ENCODE results near the gene KCNQ1. TPM values are rescaled to one million over a fixed set of nuclear protein-coding genes. Genes with fewer than 3 reads are reported as not detected.

KCNQ1 gene
- total RNA-seq, 6 donors from 2014 or later: 18.0 to 45.4 (median 32.7) TPM

- Histone ChIP-seq H3K4me1 (peaks cover 6 to 10% (median 9%) of the 10 kb centered on the region in 4 donors), H3K9me3 (no peaks in the 10 kb centered on the region), H3K36me3 (no peaks in the 10 kb centered on the region), H3K27ac (no peak overlapping the region), H3K4me3 (no peak overlapping the region), H3K27me3 (no peaks in the 10 kb centered on the region)
- ATAC-seq (ENCODE audit: low FRiP score in 2 of 2): no peak
- TF ChIP-seq EP300 (IDR thresholded peaks at IDR 0.05) (no peak), POLR2AphosphoS5 (IDR thresholded peaks at IDR 0.05) (no peak), POLR2A (IDR thresholded peaks at IDR 0.05) (no peak)
- TF ChIP-seq, protein P1, sequence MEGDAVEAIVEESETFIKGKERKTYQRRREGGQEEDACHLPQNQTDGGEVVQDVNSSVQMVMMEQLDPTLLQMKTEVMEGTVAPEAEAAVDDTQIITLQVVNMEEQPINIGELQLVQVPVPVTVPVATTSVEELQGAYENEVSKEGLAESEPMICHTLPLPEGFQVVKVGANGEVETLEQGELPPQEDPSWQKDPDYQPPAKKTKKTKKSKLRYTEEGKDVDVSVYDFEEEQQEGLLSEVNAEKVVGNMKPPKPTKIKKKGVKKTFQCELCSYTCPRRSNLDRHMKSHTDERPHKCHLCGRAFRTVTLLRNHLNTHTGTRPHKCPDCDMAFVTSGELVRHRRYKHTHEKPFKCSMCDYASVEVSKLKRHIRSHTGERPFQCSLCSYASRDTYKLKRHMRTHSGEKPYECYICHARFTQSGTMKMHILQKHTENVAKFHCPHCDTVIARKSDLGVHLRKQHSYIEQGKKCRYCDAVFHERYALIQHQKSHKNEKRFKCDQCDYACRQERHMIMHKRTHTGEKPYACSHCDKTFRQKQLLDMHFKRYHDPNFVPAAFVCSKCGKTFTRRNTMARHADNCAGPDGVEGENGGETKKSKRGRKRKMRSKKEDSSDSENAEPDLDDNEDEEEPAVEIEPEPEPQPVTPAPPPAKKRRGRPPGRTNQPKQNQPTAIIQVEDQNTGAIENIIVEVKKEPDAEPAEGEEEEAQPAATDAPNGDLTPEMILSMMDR (IDR thresholded peaks at IDR 0.05): no peak
- WGBS, 2 donors: 92% methylated on average over 18 of the region's 28 CpGs; no CpG with 5 or more reads in 1 of the 2 donors
- peak in 1 of 2 donors; percentile 76 for DNase-seq
Measured at GRCh38 chr11:2424811-2425495, 19.9 kb upstream of the KCNQ1 start.

GRCh38 chr11:2425506-2425905, 19.3 kb upstream of the KCNQ1 start:
- H3K27ac ChIP-seq: no peak overlapping the region
- peaks cover 3 to 5% (median 4%) of the 10 kb centered on the region in 4 donors for H3K4me1 ChIP-seq
- H3K4me3 ChIP-seq: no peak overlapping the region

DNA sequence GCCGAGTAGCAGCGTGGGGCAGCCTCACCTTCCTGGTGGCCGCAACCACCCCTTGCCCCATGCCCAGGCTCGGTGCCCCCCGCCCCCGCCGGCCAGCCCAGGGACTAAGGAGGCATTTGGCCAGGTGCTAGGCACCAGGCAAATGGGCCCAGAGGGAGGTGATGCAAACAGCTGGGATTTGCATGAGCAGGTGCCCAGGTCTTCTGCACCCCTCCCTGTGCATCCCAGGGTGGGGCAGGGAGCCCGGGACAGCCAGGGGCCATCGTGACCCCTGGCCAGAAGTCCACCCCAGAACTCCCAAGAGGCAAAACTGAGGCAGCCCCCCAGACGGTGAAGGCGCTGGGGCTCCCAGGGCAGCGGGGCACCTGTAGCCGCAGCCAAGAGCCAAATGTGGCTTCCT, 18.6 kb upstream of the KCNQ1 start:
- WGBS, 2 donors: 92 to 100% methylated on average over 2 to 12 of the region's 13 CpGs

More at GRCh38 chr11:2425506-2425905, 19.3 kb upstream of the KCNQ1 start:
- Histone ChIP-seq H3K9me3 (no peaks in the 10 kb centered on the region), H3K27me3 (no peaks in the 10 kb centered on the region), H3K36me3 (no peaks in the 10 kb centered on the region)
- DNase-seq (peak in 1 of 2 donors; percentile 52), ATAC-seq (ENCODE audit: low FRiP score in 2 of 2) (no peak)
- 83% methylated on average over 8 of the region's 8 CpGs; no CpG with 5 or more reads in 1 of the 2 donors for WGBS, 2 donors
- no peak for TF ChIP-seq EP300 (IDR thresholded peaks at IDR 0.05)

GRCh38 chr11:2426826-2427521, 17.8 kb upstream of the KCNQ1 start:
- Histone ChIP-seq H3K36me3 (no peaks in the 10 kb centered on the region), H3K4me3 (no peak overlapping the region), H3K27ac (no peak overlapping the region), H3K27me3 (no peaks in the 10 kb centered on the region), H3K9me3 (no peaks in the 10 kb centered on the region), H3K4me1 (no peaks in the 10 kb centered on the region)
- ATAC-seq (ENCODE audit: low FRiP score in 2 of 2) (peak in 1 of 2 donors; percentile 2), DNase-seq (peak; percentile 57 to 84)
- WGBS, 2 donors: 80 to 84% methylated on average over 8 to 14 of the region's 14 CpGs
- TF ChIP-seq POLR2AphosphoS5 (IDR thresholded peaks at IDR 0.05) (no peak), POLR2A (IDR thresholded peaks at IDR 0.05) (no peak), EP300 (IDR thresholded peaks at IDR 0.05) (no peak)
- TF ChIP-seq, protein P1 (IDR thresholded peaks at IDR 0.05): no peak

More for the DNA sequence above, 18.6 kb upstream of the KCNQ1 start:
- DNase-seq (peak in 1 of 2 donors; percentile 78), ATAC-seq (ENCODE audit: low FRiP score in 2 of 2) (no peak)
- Histone ChIP-seq H3K27me3 (no peaks in the 10 kb centered on the region), H3K9me3 (no peaks in the 10 kb centered on the region), H3K27ac (no peak overlapping the region), H3K4me3 (no peak overlapping the region), H3K36me3 (no peaks in the 10 kb centered on the region), H3K4me1 (no peaks in the 10 kb centered on the region)
- TF ChIP-seq POLR2AphosphoS5 (IDR thresholded peaks at IDR 0.05): no peak
- no peak for TF ChIP-seq EP300 (IDR thresholded peaks at IDR 0.05)
- no peak for TF ChIP-seq POLR2A (IDR thresholded peaks at IDR 0.05)
- TF ChIP-seq, protein P1 (IDR thresholded peaks at IDR 0.05): no peak

- Histone ChIP-seq H3K36me3 (no peaks in the 10 kb centered on the region), H3K4me3 (no peak overlapping the region), H3K4me1 (no peaks in the 10 kb centered on the region), H3K9me3 (no peaks in the 10 kb centered on the region), H3K27me3 (no peaks in the 10 kb centered on the region), H3K27ac (no peak overlapping the region)
- 65 to 81% methylated on average over 11 to 12 of the region's 12 CpGs for WGBS, 2 donors
- ATAC-seq (ENCODE audit: low FRiP score in 2 of 2) (peak in 1 of 2 donors; percentile 1), DNase-seq (peak in 1 of 2 donors; percentile 65)
- TF ChIP-seq EP300 (IDR thresholded peaks at IDR 0.05) (no peak), POLR2A (IDR thresholded peaks at IDR 0.05) (no peak), POLR2AphosphoS5 (IDR thresholded peaks at IDR 0.05) (no peak)
- TF ChIP-seq, protein P1 (IDR thresholded peaks at IDR 0.05): no peak
Measured at GRCh38 chr11:2427721-2428321, 17.0 kb upstream of the KCNQ1 start.

Measured in upper lobe of left lung (tissue), 6 donors.